Caco-2 (cell line): ENCODE results near the gene KANSL3. TPM values are rescaled to one million over a fixed set of nuclear protein-coding genes. Genes with fewer than 3 reads are reported as not detected.
"Not testable (repeated sequence)": the region's sequence is repeated elsewhere in the genome, so short reads cannot be mapped to it uniquely, and the experiment has no call there.

Source experiments
- BruUV-seq: library from RNA; stranded (reverse); fragments of 400-500 nt; replicated peaks from 2 replicates; lab custom pipeline; 2021; lab: Mats Ljungman, UMichigan
- CTCF ChIA-PET: fragments of 300-600 bp; sonication (Branson Sonifier 250); formaldehyde crosslinking; loops from one replicate; lab custom pipeline; 2022; ENCODE audit warnings: antibody characterized with exemption; lab: Charles Lee
- POLR2A ChIA-PET: fragments of 300-600 bp; sonication (Branson Sonifier 250); formaldehyde crosslinking; loops from one replicate; lab custom pipeline; 2022; ENCODE audit warnings: antibody characterized with exemption; lab: Charles Lee
- DNase-seq, 2 experiments: peaks; one replicate each; pipeline versions ENCODE4 v3.0.0 to v3.0.0-alpha.2; 2020 to 2022
- H3K27me3 ChIP-seq: replicated peaks from 2 replicates; pipeline ENCODE4 v1.6.0; 2011; ENCODE audit warnings: low read length; ENCODE audit not compliant: control insufficient read depth, insufficient read depth
- H3K36me3 ChIP-seq: 2 replicates; pipeline ENCODE4 v1.5.1; 2011; ENCODE audit warnings: low read length; ENCODE audit not compliant: control insufficient read depth, insufficient read depth
- H3K4me1 ChIP-seq: fragments of 250-450 bp; sonication (Bioruptor Pico); 2 replicates; pipeline ENCODE4 v1.5.1; 2020; ENCODE audit warnings: mild to moderate bottlenecking
- H3K4me3 ChIP-seq: 2 replicates; pipeline ENCODE4 v1.5.1; 2011; ENCODE audit warnings: low read depth, mild to moderate bottlenecking, control low read depth, low read length
- H3K9me3 ChIP-seq: fragments of 250-450 bp; sonication (Bioruptor Pico); 2 replicates; pipeline ENCODE4 v1.5.1; 2020; ENCODE audit warnings: mild to moderate bottlenecking, moderate library complexity
- H3K27ac Mint-ChIP-seq: one replicate; pipeline ENCODE4 v1.8.0; 2022; ENCODE audit warnings: mixed read lengths; ENCODE audit not compliant: unreplicated experiment
- H3K27me3 Mint-ChIP-seq: one replicate; pipeline ENCODE4 v1.8.0; 2022; ENCODE audit warnings: mixed read lengths; ENCODE audit not compliant: insufficient read depth, unreplicated experiment
- H3K36me3 Mint-ChIP-seq: one replicate; pipeline ENCODE4 v1.8.0; 2022; ENCODE audit warnings: mild to moderate bottlenecking, mixed read lengths; ENCODE audit not compliant: insufficient read depth, unreplicated experiment
- H3K4me1 Mint-ChIP-seq: one replicate; pipeline ENCODE4 v1.8.0; 2022; ENCODE audit warnings: low read depth, mixed read lengths; ENCODE audit not compliant: unreplicated experiment
- H3K4me3 Mint-ChIP-seq: one replicate; pipeline ENCODE4 v1.8.0; 2022; ENCODE audit warnings: mild to moderate bottlenecking, moderate library complexity, mixed read lengths; ENCODE audit not compliant: unreplicated experiment
- H3K9me3 Mint-ChIP-seq: one replicate; pipeline ENCODE4 v1.8.0; 2022; ENCODE audit warnings: mixed read lengths; ENCODE audit not compliant: unreplicated experiment
- CTCF ChIP-seq, 2 experiments: fragments of 200-600 bp in 1 of 2; IDR thresholded peaks; 1 replicate in 1 of 2; 2 replicates in 1 of 2; pipeline versions ENCODE4 v1.5.1 to v1.8.0; 2011 to 2022; ENCODE audit warnings: antibody characterized with exemption in 1 of 2, control low read depth in 1 of 2, inconsistent platforms in 1 of 2, low read depth in 1 of 2, low read length in 1 of 2, mild to moderate bottlenecking in 1 of 2, moderate library complexity in 1 of 2; ENCODE audit not compliant: insufficient read depth in 1 of 2, severe bottlenecking in 1 of 2, unreplicated experiment in 1 of 2
- intact Hi-C: fragments of 100-400 bp; cut with micrococcal nuclease; formaldehyde crosslinking; loops from one replicate; pipeline ENCODE4 v1.10.0; 2022; ENCODE audit not compliant: unreplicated experiment
- total RNA-seq: library from RNA; stranded (reverse); gene quantifications from 2 replicates; pipeline ENCODE4 v1.2.3, GENCODE V29; 2022

Gene KANSL3
- total RNA-seq, 1 experiment from 2014 or later = 48.6 TPM

GRCh38 chr2:96679848-96680247, 41.7 kb upstream of the KANSL3 start:
- BruUV-seq = no TSS peak
- Mint-ChIP-seq H3K36me3 (no peaks in the 10 kb centered on the region), H3K9me3 (no peaks in the 10 kb centered on the region), H3K27ac (no peak overlapping the region), H3K27me3 (no peaks in the 10 kb centered on the region), H3K4me1 (peaks cover 15% of the 10 kb centered on the region), H3K4me3 (no peak overlapping the region)
- no peak overlapping the region for H3K4me3 ChIP-seq
- ChIA-PET POLR2A (interaction anchor here (0.6 kb wide), 1 partner anchor 46 kb away, joined by 7 read pairs; no protein-coding TSS in a partner anchor), CTCF (no interaction called here)
- intact Hi-C loops = no loop called here
- H3K4me1 ChIP-seq = peaks cover 20% of the 10 kb centered on the region
- H3K27me3 ChIP-seq = no peaks in the 10 kb centered on the region
- H3K36me3 ChIP-seq = no peaks in the 10 kb centered on the region
- no peak for TF ChIP-seq CTCF (IDR thresholded peaks at IDR 0.05; ENCODE audit: insufficient read depth in 1 of 2, low read depth in 1 of 2, low read length in 1 of 2, severe bottlenecking in 1 of 2, unreplicated experiment in 1 of 2)
- no peaks in the 10 kb centered on the region for H3K9me3 ChIP-seq
- DNase-seq = no peak

GRCh38 chr2:96669539-96670215, 31.6 kb upstream of the KANSL3 start:
- DNase-seq = no peak
- Mint-ChIP-seq H3K36me3 (no peaks in the 10 kb centered on the region), H3K27me3 (peaks cover 7% of the 10 kb centered on the region), H3K4me3 (no peak overlapping the region), H3K9me3 (no peaks in the 10 kb centered on the region), H3K4me1 (peaks cover 13% of the 10 kb centered on the region), H3K27ac (no peak overlapping the region)
- TF ChIP-seq CTCF (IDR thresholded peaks at IDR 0.05; ENCODE audit: insufficient read depth in 1 of 2, low read depth in 1 of 2, low read length in 1 of 2, severe bottlenecking in 1 of 2, unreplicated experiment in 1 of 2) = no peak
- CTCF ChIA-PET = no interaction called here
- intact Hi-C loops = no loop called here
- POLR2A ChIA-PET = no interaction called here
- no peaks in the 10 kb centered on the region for H3K36me3 ChIP-seq
- no peaks in the 10 kb centered on the region for H3K4me1 ChIP-seq
- H3K27me3 ChIP-seq = no peaks in the 10 kb centered on the region
- no peak overlapping the region for H3K4me3 ChIP-seq
- no TSS peak for BruUV-seq
- no peaks in the 10 kb centered on the region for H3K9me3 ChIP-seq

GRCh38 chr2:96668771-96669170, 30.7 kb upstream of the KANSL3 start:
- H3K36me3 Mint-ChIP-seq = no peaks in the 10 kb centered on the region
- peaks cover 13% of the 10 kb centered on the region for H3K4me1 Mint-ChIP-seq
- no peaks in the 10 kb centered on the region for H3K9me3 Mint-ChIP-seq
- intact Hi-C loops = no loop called here
- no peak overlapping the region for H3K4me3 ChIP-seq
- H3K27ac Mint-ChIP-seq = no peak overlapping the region
- DNase-seq = peak in 1 of 2 experiments; percentile 23
- H3K9me3 ChIP-seq = peaks cover 3% of the 10 kb centered on the region; the same call in 1 of the 2 replicates
- TF ChIP-seq CTCF (IDR thresholded peaks at IDR 0.05; ENCODE audit: insufficient read depth in 1 of 2, low read depth in 1 of 2, low read length in 1 of 2, severe bottlenecking in 1 of 2, unreplicated experiment in 1 of 2) = no peak
- H3K4me1 ChIP-seq = no peaks in the 10 kb centered on the region
- peaks cover 4% of the 10 kb centered on the region for H3K27me3 Mint-ChIP-seq
- ChIA-PET CTCF (no interaction called here), POLR2A (no interaction called here)
- H3K36me3 ChIP-seq = no peaks in the 10 kb centered on the region
- BruUV-seq = no TSS peak
- H3K4me3 Mint-ChIP-seq = no peak overlapping the region
- H3K27me3 ChIP-seq = no peaks in the 10 kb centered on the region

GRCh38 chr2:96665717-96666116, 27.6 kb upstream of the KANSL3 start:
- H3K9me3 Mint-ChIP-seq, H3K36me3 Mint-ChIP-seq, H3K27me3 ChIP-seq, H3K36me3 ChIP-seq, H3K27me3 Mint-ChIP-seq, H3K4me3 ChIP-seq, CTCF ChIA-PET, intact Hi-C loops, H3K9me3 ChIP-seq, BruUV-seq, H3K4me3 Mint-ChIP-seq, H3K27ac Mint-ChIP-seq, H3K4me1 ChIP-seq: not testable (repeated sequence)
- H3K4me1 Mint-ChIP-seq = peaks cover 13% of the 10 kb centered on the region
- POLR2A ChIA-PET = interaction anchor here (1.0 kb wide), 1 partner anchor 95 kb away, joined by 3 read pairs; no protein-coding TSS in a partner anchor
- peak in 1 of 2 experiments; percentile 14 for DNase-seq
